HepG2 (cell line): ENCODE data around the gene NCBP1. TPM values are rescaled to one million over a fixed set of nuclear protein-coding genes. Genes with fewer than 3 reads are reported as not detected.
A peak's percentile ranks its signal among the peaks of the same experiment; 100 is the strongest.

Source experiments
- AFF4 ChIP-seq: sonication (generic); formaldehyde crosslinking; IDR thresholded peaks from 2 replicates; pipeline ENCODE4 v1.4.0; 2020; ENCODE audit warnings: missing genetic modification reagents
- ARHGAP35 ChIP-seq: sonication (generic); formaldehyde crosslinking; IDR thresholded peaks from 2 replicates; pipeline ENCODE4 v1.9.0; 2022; ENCODE audit warnings: mild to moderate bottlenecking, inconsistent platforms, moderate library complexity, missing genetic modification reagents, borderline replicate concordance
- FOXJ3 ChIP-seq: sonication (generic); formaldehyde crosslinking; IDR thresholded peaks from 2 replicates; pipeline ENCODE4 v1.4.0; 2020; ENCODE audit warnings: missing genetic modification reagents, mild to moderate bottlenecking, borderline replicate concordance
- MAX ChIP-seq: IDR thresholded peaks from 2 replicates; pipeline ENCODE4 v1.6.1; 2012; ENCODE audit warnings: inconsistent platforms
- MBNL3 ChIP-seq: fragments of 250-450 bp; sonication (Bioruptor Pico); conservative IDR thresholded peaks from 2 replicates; pipeline ENCODE4 v1.8.0; 2022; ENCODE audit warnings: mild to moderate bottlenecking, inconsistent platforms
- MXI1 ChIP-seq: IDR thresholded peaks from 3 replicates; pipeline ENCODE4 v1.6.1; 2012; ENCODE audit warnings: low read depth, low read length, inconsistent platforms, borderline replicate concordance
- POLR2A ChIP-seq, 2 experiments: IDR thresholded peaks; 2 replicates each; pipeline ENCODE4 v1.6.1; 2011; ENCODE audit warnings: low read depth in 2 of 2, low read length in 2 of 2, mild to moderate bottlenecking in 1 of 2, moderate library complexity in 1 of 2; ENCODE audit not compliant: insufficient read depth in 1 of 2
- PRDM15 ChIP-seq: sonication (generic); formaldehyde crosslinking; IDR thresholded peaks from 2 replicates; pipeline ENCODE4 v1.4.0; 2020; ENCODE audit warnings: missing genetic modification reagents
- SRSF9 ChIP-seq: fragments of 200-400 bp; formaldehyde crosslinking; IDR thresholded peaks from 2 replicates; pipeline ENCODE4 v1.6.1; 2018; ENCODE audit warnings: borderline replicate concordance, mild to moderate bottlenecking, low read depth, low read length; ENCODE audit not compliant: insufficient read depth, poor library complexity, severe bottlenecking
- ZNF143 ChIP-seq: sonication (generic); formaldehyde crosslinking; IDR thresholded peaks from 2 replicates; pipeline ENCODE4 v1.4.0; 2020; ENCODE audit warnings: missing genetic modification reagents
- ZNF512B ChIP-seq: sonication (generic); formaldehyde crosslinking; IDR thresholded peaks from 2 replicates; pipeline ENCODE4 v1.5.1; 2020; ENCODE audit warnings: missing genetic modification reagents, mild to moderate bottlenecking, borderline replicate concordance
- ZNF557 ChIP-seq: sonication (generic); formaldehyde crosslinking; IDR thresholded peaks from 2 replicates; pipeline ENCODE4 v1.4.0; 2020; ENCODE audit warnings: missing genetic modification reagents
- ZNF710 ChIP-seq: sonication (generic); formaldehyde crosslinking; IDR thresholded peaks from 2 replicates; pipeline ENCODE4 v1.5.0; 2020; ENCODE audit warnings: mild to moderate bottlenecking, missing genetic modification reagents, borderline replicate concordance
- ZSCAN12 ChIP-seq: sonication (generic); formaldehyde crosslinking; IDR thresholded peaks from 2 replicates; pipeline ENCODE4 v1.9.0; 2021; ENCODE audit warnings: mild to moderate bottlenecking, missing genetic modification reagents
- ZSCAN25 ChIP-seq: sonication (generic); formaldehyde crosslinking; IDR thresholded peaks from 2 replicates; pipeline ENCODE4 v1.8.0; 2022; ENCODE audit warnings: mild to moderate bottlenecking, missing genetic modification reagents
- polyA plus RNA-seq, 8 experiments: library from polyadenylated mRNA; depleted of rRNA in 3 of 8; stranded (reverse) in 7 of 8; unstranded in 1 of 8; fragments of >200 nt; fragmentation: Illumina TruSeq in 4 of 8; extraction: Trizol in 4 of 8; gene quantifications; 2 replicates each; pipeline versions ENCODE4 v1.2.1 to v1.2.3, GENCODE V29; 2011 to 2016; ENCODE audit warnings: low read depth in 4 of 8, missing spikeins in 1 of 8, mixed read lengths in 1 of 8; ENCODE audit not compliant: insufficient read depth in 1 of 8
- total RNA-seq, 5 experiments: library from RNA; depleted of rRNA; stranded (reverse); fragments of >200 nt; fragmentation: Illumina TruSeq; extraction: Trizol; gene quantifications; 2 replicates each; pipeline ENCODE4 v1.2.3, GENCODE V29; 2016; ENCODE audit warnings: low read depth in 1 of 5

The NCBP1 gene
- total and polyA plus RNA-seq, 2 of the 13 experiments (the other 11 are each of a cell fraction or from before 2014, with no cell fraction given) = 13.3 to 40.2 TPM

GRCh38 chr9:97632985-97633858 lies at the start of gene NCBP1, which contains the start of gene TSTD2 (continued):
- TF ChIP-seq AFF4 (CRISPR knock-in tag) (no peak), ZNF710 (CRISPR knock-in tag) (no peak), MBNL3 (CRISPR knock-in tag) (no peak), ARHGAP35 (CRISPR knock-in tag) (no peak), ZSCAN25 (CRISPR knock-in tag) (peak; percentile 56; the same call in 1 of the 2 replicates), SRSF9 (no peak), ZNF143 (CRISPR knock-in tag) (peak; percentile 89), MXI1 (peak; percentile 70), ZSCAN12 (CRISPR knock-in tag) (no peak), FOXJ3 (CRISPR knock-in tag) (no peak; the same call in 1 of the 2 replicates), ZNF512B (CRISPR knock-in tag) (no peak), ZNF557 (CRISPR knock-in tag) (no peak), POLR2A (IDR thresholded peaks at IDR 0.05; ENCODE audit: insufficient read depth in 1 of 2, low read depth in 2 of 2, low read length in 2 of 2) (peak; percentile 77 to 93), MAX (peak; percentile 83), PRDM15 (CRISPR knock-in tag) (no peak)
